ENCODE data around the gene RSPH6A. TPM values are rescaled to one million over a fixed set of nuclear protein-coding genes. Genes with fewer than 3 reads are reported as not detected.
A peak's percentile ranks its signal among the peaks of the same experiment; 100 is the strongest.
"Not testable (repeated sequence)": the region's sequence is repeated elsewhere in the genome, so short reads cannot be mapped to it uniquely, and the experiment has no call there.

Gene RSPH6A
- total RNA-seq, 2 donors from 2014 or later, result 0.50 to 5.2 TPM

DNA sequence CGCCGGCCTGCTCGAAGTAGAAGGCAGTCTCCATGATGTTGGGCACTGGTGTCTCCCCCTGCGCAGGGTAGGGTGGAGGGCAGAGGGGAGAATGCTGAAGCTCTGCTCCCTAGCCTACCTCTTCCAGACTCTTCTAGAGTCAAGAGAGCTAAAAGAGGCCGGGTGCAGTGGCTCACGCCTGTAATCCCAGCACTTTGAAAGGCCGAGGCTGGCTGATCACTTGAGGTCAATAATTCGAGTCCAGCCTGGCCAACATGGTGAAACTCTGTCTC lies 10.2 kb downstream of the RSPH6A start:
- Histone ChIP-seq H3K27ac (no peak overlapping the region), H3K9me3 (no peaks in the 10 kb centered on the region), H3K27me3 (replicated peaks; ENCODE audit: insufficient read depth) (no peaks in the 10 kb centered on the region), H3K36me3 (no peaks in the 10 kb centered on the region), H3K4me1 (replicated peaks) (no peaks in the 10 kb centered on the region), H3K4me3 (no peak overlapping the region)
- no peak for DNase-seq (ENCODE audit: low spot score)
- intact Hi-C loops (cut with DNase I), result no loop called here
- TF ChIP-seq CTCF (IDR thresholded peaks at IDR 0.05) (no peak), POLR2A (IDR thresholded peaks at IDR 0.05) (no peak), POLR2AphosphoS5 (IDR thresholded peaks at IDR 0.05) (no peak)
- WGBS, result 90% methylated on average over 8 of the region's 8 CpGs

DNA sequence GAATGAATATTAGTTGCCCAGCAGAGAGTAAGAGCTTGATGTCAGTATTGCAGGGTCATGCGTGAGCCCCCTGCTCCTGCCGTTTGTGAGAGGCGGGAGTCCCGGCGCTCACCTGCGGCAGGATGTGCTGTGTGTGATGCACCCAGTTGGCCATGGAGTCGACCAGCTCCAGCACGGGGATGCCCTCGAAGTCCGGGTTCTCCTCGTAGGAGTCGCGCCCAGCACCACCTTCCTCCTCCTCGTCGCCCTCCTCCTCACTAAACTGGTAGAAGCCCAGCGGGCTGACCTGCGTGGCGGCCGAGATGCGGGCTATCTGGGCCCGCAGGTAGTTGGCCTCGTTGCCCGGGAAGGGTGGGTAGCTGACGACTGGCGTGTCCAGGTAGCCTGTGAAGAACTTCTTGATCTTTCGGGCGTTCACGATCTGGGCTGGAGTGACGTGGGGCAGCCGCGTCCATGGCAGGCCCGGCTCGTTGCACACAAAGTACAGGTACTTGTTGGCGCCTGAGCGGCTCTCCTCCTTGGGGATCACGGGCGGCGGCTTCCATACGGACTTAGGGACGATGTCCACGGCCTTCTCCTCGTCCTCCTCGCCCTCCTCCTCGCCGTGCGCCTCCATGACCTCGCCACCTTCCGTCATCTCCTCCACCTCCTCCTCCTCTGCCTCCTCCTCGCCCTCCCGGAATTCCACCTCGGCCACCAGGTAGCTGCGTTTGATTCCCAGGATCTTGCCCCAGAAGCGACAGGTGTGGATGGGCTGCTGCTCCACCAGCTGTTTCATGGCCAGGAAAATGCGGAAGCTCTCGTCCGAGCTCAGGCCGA lies 10.8 kb downstream of the RSPH6A start:
- no peaks in the 10 kb centered on the region for H3K9me3 ChIP-seq
- H3K4me3 ChIP-seq, result no peak overlapping the region
- no peaks in the 10 kb centered on the region for H3K36me3 ChIP-seq
- H3K27ac ChIP-seq, result no peak overlapping the region
- H3K27me3 ChIP-seq (replicated peaks; ENCODE audit: insufficient read depth), result no peaks in the 10 kb centered on the region
- no peak for DNase-seq (ENCODE audit: low spot score)
- intact Hi-C loops (cut with DNase I), result no loop called here
- WGBS, result 87% methylated on average over 50 of the region's 57 CpGs
- TF ChIP-seq POLR2A (IDR thresholded peaks at IDR 0.05) (no peak), POLR2AphosphoS5 (IDR thresholded peaks at IDR 0.05) (no peak), CTCF (IDR thresholded peaks at IDR 0.05) (no peak)
- H3K4me1 ChIP-seq (replicated peaks), result no peaks in the 10 kb centered on the region

DNA sequence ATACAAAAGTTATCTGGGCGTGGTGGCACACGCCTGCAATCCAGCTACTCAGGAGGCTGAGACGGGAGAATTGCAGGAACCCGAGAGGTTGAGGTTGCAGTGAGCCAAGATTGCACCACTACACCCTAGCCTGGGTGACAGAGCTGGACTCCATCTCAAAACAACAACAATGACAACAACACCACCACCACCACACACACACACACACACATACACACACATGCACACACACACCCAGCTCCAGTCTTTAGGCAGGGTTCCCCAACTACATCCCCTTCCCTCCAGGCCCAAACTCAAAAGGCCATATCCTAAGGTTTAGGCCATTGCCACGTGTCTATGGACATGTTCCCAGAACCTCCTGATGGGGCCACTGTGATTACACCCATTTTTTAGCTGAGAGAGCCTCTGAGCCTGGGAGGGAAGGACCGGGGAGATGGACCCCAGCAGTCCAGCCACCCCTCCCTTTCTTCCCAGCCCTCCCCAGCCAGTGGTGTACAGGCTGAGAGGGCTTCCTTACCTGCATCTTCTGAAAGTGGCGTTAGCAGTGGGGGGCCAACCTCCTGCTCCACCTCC lies 13.4 kb downstream of the RSPH6A start:
- 88% methylated on average over 7 of the region's 7 CpGs for WGBS
- Histone ChIP-seq H3K4me1 (replicated peaks) (no peaks in the 10 kb centered on the region), H3K27me3 (replicated peaks; ENCODE audit: insufficient read depth) (no peaks in the 10 kb centered on the region), H3K27ac (no peak overlapping the region), H3K9me3 (no peaks in the 10 kb centered on the region), H3K4me3 (no peak overlapping the region), H3K36me3 (no peaks in the 10 kb centered on the region)
- DNase-seq (ENCODE audit: low spot score), result no peak
- TF ChIP-seq CTCF (IDR thresholded peaks at IDR 0.05), result no peak
- no peak for TF ChIP-seq POLR2A (IDR thresholded peaks at IDR 0.05)
- intact Hi-C loops (cut with DNase I), result no loop called here

- TF ChIP-seq CTCF (IDR thresholded peaks at IDR 0.05), result no peak
- no peak for TF ChIP-seq POLR2AphosphoS5 (IDR thresholded peaks at IDR 0.05)
- TF ChIP-seq POLR2A (IDR thresholded peaks at IDR 0.05), result no peak
- no peaks in the 10 kb centered on the region for H3K4me1 ChIP-seq (replicated peaks)
- H3K27ac ChIP-seq, result no peak overlapping the region
- no peaks in the 10 kb centered on the region for H3K27me3 ChIP-seq (replicated peaks; ENCODE audit: insufficient read depth)
- intact Hi-C loops (cut with DNase I), result no loop called here
- H3K36me3 ChIP-seq, result no peaks in the 10 kb centered on the region
- no peak overlapping the region for H3K4me3 ChIP-seq
- 81% methylated on average over 8 of the region's 8 CpGs for WGBS
- H3K9me3 ChIP-seq, result no peaks in the 10 kb centered on the region
- DNase-seq (ENCODE audit: low spot score), result no peak
Measured at GRCh38 chr19:45800070-45800553, 15.0 kb downstream of the RSPH6A start.

- 48% methylated on average over 5 of the region's 5 CpGs for WGBS
- H3K27ac ChIP-seq, result peak overlapping the region; percentile 2 to 11
- not testable (repeated sequence) for H3K4me3 ChIP-seq; H3K9me3 ChIP-seq; H3K27me3 ChIP-seq (replicated peaks; ENCODE audit: insufficient read depth); H3K4me1 ChIP-seq (replicated peaks); DNase-seq (ENCODE audit: low spot score); H3K36me3 ChIP-seq
- intact Hi-C loops (cut with DNase I), result loop anchor here (5.0 kb wide), 1 partner anchor 82 kb away; no protein-coding TSS in a partner anchor
Measured at GRCh38 chr19:45799541-45799940, 15.6 kb downstream of the RSPH6A start.

Data from prostate gland (tissue), 2 donors.